GM21447 (cell line): ENCODE data around the gene COQ4.
"Not testable (repeated sequence)": the region's sequence is repeated elsewhere in the genome, so short reads cannot be mapped to it uniquely, and the experiment has no call there.

Experiments used
- ATAC-seq: cut with Tn5 transposase; IDR thresholded peaks from one replicate; pipeline ENCODE4 v1.9.1; 2021; ENCODE audit not compliant: unreplicated experiment

COQ4 gene

GRCh38 chr9:128298535-128299482 is 23.8 kb upstream of the COQ4 start:
- ATAC-seq, result no peak

- ATAC-seq, result no peak
Measured at GRCh38 chr9:128304136-128304970, 18.3 kb upstream of the COQ4 start.

GRCh38 chr9:128304971-128305288 is 17.7 kb upstream of the COQ4 start:
- no peak for ATAC-seq

- ATAC-seq, result no peak
Measured at GRCh38 chr9:128309551-128309950, 13.1 kb upstream of the COQ4 start.

GRCh38 chr9:128310461-128310860 is 12.2 kb upstream of the COQ4 start:
- no peak for ATAC-seq

GRCh38 chr9:128314697-128315096 is 7.9 kb upstream of the COQ4 start:
- ATAC-seq, result no peak

- ATAC-seq, result no peak
Measured at GRCh38 chr9:128316421-128316820, 6.2 kb upstream of the COQ4 start.

GRCh38 chr9:128317629-128318028 is 5.0 kb upstream of the COQ4 start:
- ATAC-seq, result no peak

GRCh38 chr9:128321343-128321742 is 1.3 kb upstream of the COQ4 start:
- ATAC-seq, result no peak

- ATAC-seq, result peak; percentile 21
Measured at GRCh38 chr9:128321879-128322403, 698 bp upstream of the COQ4 start.

GRCh38 chr9:128323212-128323730 is 632 bp downstream of the COQ4 start:
- ATAC-seq, result no peak

- ATAC-seq, result no peak
Measured at GRCh38 chr9:128323791-128324190, 1.2 kb downstream of the COQ4 start.

GRCh38 chr9:128324401-128324800 is 1.8 kb downstream of the COQ4 start:
- ATAC-seq, result no peak

GRCh38 chr9:128325629-128326028 is 3.0 kb downstream of the COQ4 start:
- no peak for ATAC-seq

GRCh38 chr9:128333451-128333869 is 10.8 kb downstream of the COQ4 start:
- ATAC-seq, result no peak

GRCh38 chr9:128335161-128335560 is 12.5 kb downstream of the COQ4 start:
- no peak for ATAC-seq

GRCh38 chr9:128335914-128336313 is 13.3 kb downstream of the COQ4 start:
- no peak for ATAC-seq

- ATAC-seq, result no peak
Measured at GRCh38 chr9:128337936-128338335, 15.3 kb downstream of the COQ4 start.

GRCh38 chr9:128338852-128339614 is 16.4 kb downstream of the COQ4 start:
- ATAC-seq, result not testable (repeated sequence)

GRCh38 chr9:128339761-128340690 is 17.4 kb downstream of the COQ4 start, which contains the start of gene SLC27A4:
TSS of gene SLC27A4 (plus strand) at chr9:128340527. CDS start at chr9:128343133, 2,606 bp downstream.
- peak; percentile 79 for ATAC-seq
